Mammary epithelial cell (primary cell): ENCODE measurements around the gene HHAT.

Source experiments
- EZH2 ChIP-seq: IDR thresholded peaks from 2 replicates; pipeline ENCODE4 v1.6.1; 2012; ENCODE audit warnings: low read length, inconsistent platforms, borderline replicate concordance
- TF ChIP-seq, protein P1 (sequence below), 2 donors: IDR thresholded peaks in 1 of 2; conservative IDR thresholded peaks in 1 of 2; 2 replicates each; pipeline ENCODE4 v1.5.1; 2011 to 2012; ENCODE audit warnings: inconsistent platforms in 2 of 2, low read length in 2 of 2, mild to moderate bottlenecking in 2 of 2, control low read depth in 1 of 2, low read depth in 1 of 2; ENCODE audit not compliant: insufficient read depth in 1 of 2; ENCODE audit errors: extremely low read depth in 1 of 2

DNA sequence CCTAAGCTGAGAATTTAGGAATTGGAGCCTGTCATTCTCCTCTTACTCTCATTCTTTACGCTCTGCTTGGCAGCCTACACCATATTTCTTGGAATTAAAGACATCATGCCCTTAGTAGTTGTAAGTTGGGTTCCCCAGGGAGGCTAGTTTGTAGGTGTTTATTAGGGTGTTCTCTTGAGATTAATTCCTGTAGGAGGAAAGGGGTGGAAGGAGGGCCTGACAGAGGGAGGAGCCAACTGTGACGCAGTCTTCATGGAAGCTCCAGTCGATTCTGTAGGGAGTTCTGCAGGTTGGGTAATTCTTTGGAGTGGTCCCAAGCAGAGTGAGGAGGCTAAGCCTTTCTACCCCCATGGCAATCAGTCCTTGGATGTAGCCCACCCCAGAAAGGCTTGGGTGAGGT, 111.4 kb downstream of the HHAT start:
- TF ChIP-seq, protein P1, sequence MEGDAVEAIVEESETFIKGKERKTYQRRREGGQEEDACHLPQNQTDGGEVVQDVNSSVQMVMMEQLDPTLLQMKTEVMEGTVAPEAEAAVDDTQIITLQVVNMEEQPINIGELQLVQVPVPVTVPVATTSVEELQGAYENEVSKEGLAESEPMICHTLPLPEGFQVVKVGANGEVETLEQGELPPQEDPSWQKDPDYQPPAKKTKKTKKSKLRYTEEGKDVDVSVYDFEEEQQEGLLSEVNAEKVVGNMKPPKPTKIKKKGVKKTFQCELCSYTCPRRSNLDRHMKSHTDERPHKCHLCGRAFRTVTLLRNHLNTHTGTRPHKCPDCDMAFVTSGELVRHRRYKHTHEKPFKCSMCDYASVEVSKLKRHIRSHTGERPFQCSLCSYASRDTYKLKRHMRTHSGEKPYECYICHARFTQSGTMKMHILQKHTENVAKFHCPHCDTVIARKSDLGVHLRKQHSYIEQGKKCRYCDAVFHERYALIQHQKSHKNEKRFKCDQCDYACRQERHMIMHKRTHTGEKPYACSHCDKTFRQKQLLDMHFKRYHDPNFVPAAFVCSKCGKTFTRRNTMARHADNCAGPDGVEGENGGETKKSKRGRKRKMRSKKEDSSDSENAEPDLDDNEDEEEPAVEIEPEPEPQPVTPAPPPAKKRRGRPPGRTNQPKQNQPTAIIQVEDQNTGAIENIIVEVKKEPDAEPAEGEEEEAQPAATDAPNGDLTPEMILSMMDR (conservative IDR thresholded peaks at IDR 0.05 in 1 of 2, IDR thresholded peaks at IDR 0.05 in 1 of 2; ENCODE audit: extremely low read depth in 1 of 2, insufficient read depth in 1 of 2, low read depth in 1 of 2, low read length in 2 of 2), result no peak
- TF ChIP-seq EZH2, result no peak
